ENCODE measurements around the gene CTBP2.

CTBP2 gene

DNA sequence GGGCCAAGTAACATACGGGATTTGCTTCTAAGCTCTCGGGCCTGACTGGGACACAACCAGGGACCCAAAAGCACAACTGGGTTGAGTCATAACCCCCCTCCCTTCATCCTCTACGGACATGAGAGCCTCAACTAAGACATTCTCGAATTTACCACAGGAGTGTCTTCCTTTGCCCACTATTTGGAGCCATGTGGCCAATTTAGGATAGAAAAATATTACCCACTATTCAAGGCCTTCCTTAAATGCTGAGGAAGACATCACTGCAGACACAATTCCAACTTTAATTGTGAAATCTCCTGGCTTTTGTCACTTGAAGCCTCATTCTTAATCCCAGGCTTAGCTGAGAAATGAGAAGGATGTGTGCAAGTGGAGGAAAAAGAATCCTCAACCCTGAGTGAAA is 11.8 kb downstream of the CTBP2 start:
- Histone ChIP-seq H3K4me2 (ENCODE audit: low read length) (peak overlapping the region; percentile 55), H3K4me3 (ENCODE audit: low read length) (no peak overlapping the region), H3K36me3 (ENCODE audit: insufficient read depth, low read length) (peaks cover 19% of the 10 kb centered on the region), H3K27me3 (ENCODE audit: control insufficient read depth, insufficient read depth, low read length) (no peaks in the 10 kb centered on the region), H3K9ac (ENCODE audit: low read depth, low read length) (peak overlapping the region; percentile 66), H3K9me3 (replicated peaks; ENCODE audit: low read length) (no peaks in the 10 kb centered on the region), H3K4me1 (ENCODE audit: control insufficient read depth, insufficient read depth, low read length) (peaks cover 64% of the 10 kb centered on the region)

DNA sequence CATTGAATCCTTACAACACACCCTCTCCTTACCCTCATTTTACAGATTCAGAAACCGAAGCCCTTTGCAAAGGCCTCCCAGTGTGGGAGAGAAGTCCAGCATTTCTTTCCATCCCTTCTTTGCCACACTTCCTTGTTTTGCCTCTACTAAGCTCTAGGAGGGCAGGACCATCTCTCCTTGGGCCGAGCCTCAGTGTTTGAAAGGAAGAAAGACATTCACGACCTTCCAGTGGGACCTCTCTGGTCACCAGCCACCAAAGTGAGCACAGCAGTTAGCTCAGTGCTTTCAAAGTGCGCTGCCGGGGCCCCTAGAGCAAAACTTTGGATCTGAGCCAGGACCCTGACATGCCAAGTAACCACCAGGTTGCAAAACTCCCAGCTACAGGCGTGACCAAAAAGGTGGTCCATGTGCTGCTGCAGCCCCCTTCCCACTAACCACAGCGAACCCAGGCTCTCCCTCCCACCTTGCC is 12.4 kb downstream of the CTBP2 start:
- H3K4me3 ChIP-seq (ENCODE audit: low read length) = no peak overlapping the region
- H3K9me3 ChIP-seq (replicated peaks; ENCODE audit: low read length) = no peaks in the 10 kb centered on the region
- H3K4me2 ChIP-seq (ENCODE audit: low read length) = peak overlapping the region; percentile 55
- peak overlapping the region; percentile 66 for H3K9ac ChIP-seq (ENCODE audit: low read depth, low read length)
- no peaks in the 10 kb centered on the region for H3K27me3 ChIP-seq (ENCODE audit: control insufficient read depth, insufficient read depth, low read length)
- peaks cover 19% of the 10 kb centered on the region for H3K36me3 ChIP-seq (ENCODE audit: insufficient read depth, low read length)
- peaks cover 59% of the 10 kb centered on the region for H3K4me1 ChIP-seq (ENCODE audit: control insufficient read depth, insufficient read depth, low read length)

DNA sequence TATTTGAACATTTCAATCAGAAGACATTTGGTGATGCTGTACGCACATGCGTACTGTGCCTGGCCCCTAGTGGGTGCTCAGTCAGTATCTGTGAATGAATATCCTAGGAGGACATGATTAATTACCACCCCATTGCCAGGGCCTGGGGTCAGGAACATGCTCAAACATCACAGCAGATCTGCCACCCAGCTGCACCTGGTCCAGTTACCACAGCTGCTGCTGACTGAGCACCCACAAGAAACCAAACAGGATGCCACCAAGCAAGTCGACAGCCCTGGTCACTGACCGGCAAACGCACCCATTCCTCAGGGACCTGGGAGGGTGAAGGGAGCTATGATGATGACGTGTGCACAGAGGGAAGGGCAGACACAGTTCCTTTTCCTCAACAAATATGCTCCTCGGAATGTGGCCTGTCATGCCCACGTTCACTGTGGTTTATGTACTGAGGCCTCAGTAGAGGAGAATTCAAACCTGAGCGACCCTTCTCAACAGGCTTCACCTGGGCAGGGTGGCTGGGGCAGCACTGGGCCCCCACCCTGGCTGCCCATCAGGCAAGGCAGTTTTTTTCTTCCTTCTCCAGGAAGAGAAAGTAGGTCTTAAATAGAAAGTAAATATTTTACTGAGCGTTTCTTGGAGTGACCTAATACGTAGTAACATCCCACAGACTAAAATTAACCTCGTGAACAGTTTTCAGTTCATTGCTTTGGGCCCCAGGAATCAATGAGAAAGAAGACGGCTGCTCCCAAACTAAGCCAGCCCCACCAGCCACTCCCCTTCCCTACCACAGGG is 13.4 kb downstream of the CTBP2 start:
- H3K27me3 ChIP-seq (ENCODE audit: control insufficient read depth, insufficient read depth, low read length) = no peaks in the 10 kb centered on the region
- no peaks in the 10 kb centered on the region for H3K9me3 ChIP-seq (replicated peaks; ENCODE audit: low read length)
- H3K4me2 ChIP-seq (ENCODE audit: low read length) = peak overlapping the region; percentile 55
- peak overlapping the region; percentile 66 for H3K9ac ChIP-seq (ENCODE audit: low read depth, low read length)
- H3K4me1 ChIP-seq (ENCODE audit: control insufficient read depth, insufficient read depth, low read length) = peaks cover 55% of the 10 kb centered on the region
- H3K4me3 ChIP-seq (ENCODE audit: low read length) = no peak overlapping the region
- H3K36me3 ChIP-seq (ENCODE audit: insufficient read depth, low read length) = peaks cover 19% of the 10 kb centered on the region

DNA sequence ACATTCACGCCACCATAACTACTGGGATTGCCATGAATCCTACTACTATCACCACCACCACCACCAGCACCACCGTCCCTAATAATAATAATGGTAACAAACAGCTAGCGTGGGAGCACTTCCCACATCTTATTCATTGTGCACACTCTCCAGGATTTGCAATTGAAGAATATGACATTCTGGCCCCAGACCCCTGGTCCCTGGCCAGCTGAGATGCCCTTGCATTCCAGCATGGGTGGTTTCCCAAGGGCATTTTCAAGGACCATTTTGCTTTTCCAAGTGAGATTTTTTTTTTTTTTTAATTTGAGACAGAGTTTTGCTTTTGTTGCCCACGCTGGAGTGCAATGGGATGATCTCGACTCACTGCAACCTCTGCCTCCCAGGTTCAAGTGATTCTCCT is 14.7 kb downstream of the CTBP2 start:
- Histone ChIP-seq H3K36me3 (ENCODE audit: insufficient read depth, low read length) (peaks cover 12% of the 10 kb centered on the region), H3K4me3 (ENCODE audit: low read length) (no peak overlapping the region), H3K9ac (ENCODE audit: low read depth, low read length) (no peak overlapping the region), H3K27me3 (ENCODE audit: control insufficient read depth, insufficient read depth, low read length) (no peaks in the 10 kb centered on the region), H3K4me1 (ENCODE audit: control insufficient read depth, insufficient read depth, low read length) (peaks cover 64% of the 10 kb centered on the region), H3K9me3 (replicated peaks; ENCODE audit: low read length) (no peaks in the 10 kb centered on the region), H3K4me2 (ENCODE audit: low read length) (no peak overlapping the region)

DNA sequence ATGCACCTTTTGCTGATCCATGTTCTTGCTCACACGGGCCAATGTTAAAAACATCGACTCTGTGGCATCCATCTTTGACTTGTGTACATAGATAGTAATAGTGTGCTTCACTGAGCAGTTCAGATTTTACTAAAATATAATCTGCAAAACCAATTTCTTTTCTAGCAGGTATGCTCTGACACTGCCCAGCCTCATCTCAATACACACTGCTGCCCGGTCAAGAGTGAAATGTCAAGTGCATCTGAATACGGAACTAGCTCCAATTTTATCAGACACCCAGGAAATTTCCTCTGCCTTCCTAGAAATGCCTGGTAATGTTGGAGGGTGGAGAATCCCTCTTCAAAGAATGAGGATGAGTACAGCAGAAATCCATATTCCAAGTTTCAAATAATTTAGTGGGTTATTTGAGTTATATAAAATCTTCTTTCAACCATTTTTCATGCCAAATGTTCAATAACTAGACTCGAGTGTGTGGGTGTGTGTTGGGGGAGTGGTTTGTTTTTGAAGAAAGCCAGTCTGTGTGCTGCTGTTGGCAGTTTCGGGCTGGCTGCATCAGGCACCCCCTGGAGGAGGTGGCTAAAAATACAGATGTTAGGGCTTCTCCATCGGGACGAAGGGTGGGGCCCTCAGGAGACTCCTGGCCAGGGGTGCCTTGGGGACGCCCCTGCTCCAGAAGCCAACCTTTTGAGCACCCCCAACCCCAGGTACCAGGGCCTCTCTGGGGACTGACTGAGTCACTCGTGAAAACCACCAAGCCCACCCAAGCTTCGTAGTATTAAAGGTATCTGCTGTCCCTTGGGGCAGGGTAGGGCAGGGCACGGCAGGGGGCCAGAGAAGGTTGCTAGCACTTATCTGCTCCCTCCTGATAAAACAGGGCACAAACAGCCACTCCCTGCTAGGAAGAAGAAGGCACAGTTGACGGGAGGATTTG is 15.4 kb downstream of the CTBP2 start:
- Histone ChIP-seq H3K4me3 (ENCODE audit: low read length) (no peak overlapping the region), H3K9me3 (replicated peaks; ENCODE audit: low read length) (no peaks in the 10 kb centered on the region), H3K9ac (ENCODE audit: low read depth, low read length) (no peak overlapping the region), H3K27me3 (ENCODE audit: control insufficient read depth, insufficient read depth, low read length) (no peaks in the 10 kb centered on the region), H3K36me3 (ENCODE audit: insufficient read depth, low read length) (peaks cover 11% of the 10 kb centered on the region), H3K4me2 (ENCODE audit: low read length) (peak overlapping the region; percentile 12), H3K4me1 (ENCODE audit: control insufficient read depth, insufficient read depth, low read length) (peaks cover 60% of the 10 kb centered on the region)

DNA sequence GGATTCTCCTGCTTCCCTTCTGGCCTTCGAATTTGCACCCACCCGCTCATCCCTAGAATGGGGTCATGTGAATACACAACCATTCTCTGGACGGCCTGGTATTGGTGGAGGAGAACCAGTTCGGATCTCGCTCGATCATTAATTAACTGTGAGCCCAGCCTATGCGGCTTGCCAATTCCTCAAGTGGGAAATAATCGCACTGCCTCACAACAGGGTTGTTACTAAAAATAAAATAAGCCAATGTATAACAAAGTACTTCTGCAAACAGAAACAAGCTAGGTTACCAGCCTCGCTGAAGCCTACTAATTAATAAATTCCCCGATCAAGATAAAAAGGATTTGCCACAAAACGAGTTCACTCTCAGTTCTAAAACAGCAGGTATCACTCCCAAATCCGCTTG is 16.2 kb downstream of the CTBP2 start:
- Histone ChIP-seq H3K4me3 (ENCODE audit: low read length) (no peak overlapping the region), H3K27me3 (ENCODE audit: control insufficient read depth, insufficient read depth, low read length) (no peaks in the 10 kb centered on the region), H3K9me3 (replicated peaks; ENCODE audit: low read length) (no peaks in the 10 kb centered on the region), H3K36me3 (ENCODE audit: insufficient read depth, low read length) (peaks cover 6% of the 10 kb centered on the region), H3K4me1 (ENCODE audit: control insufficient read depth, insufficient read depth, low read length) (peaks cover 53% of the 10 kb centered on the region), H3K9ac (ENCODE audit: low read depth, low read length) (no peak overlapping the region), H3K4me2 (ENCODE audit: low read length) (no peak overlapping the region)

DNA sequence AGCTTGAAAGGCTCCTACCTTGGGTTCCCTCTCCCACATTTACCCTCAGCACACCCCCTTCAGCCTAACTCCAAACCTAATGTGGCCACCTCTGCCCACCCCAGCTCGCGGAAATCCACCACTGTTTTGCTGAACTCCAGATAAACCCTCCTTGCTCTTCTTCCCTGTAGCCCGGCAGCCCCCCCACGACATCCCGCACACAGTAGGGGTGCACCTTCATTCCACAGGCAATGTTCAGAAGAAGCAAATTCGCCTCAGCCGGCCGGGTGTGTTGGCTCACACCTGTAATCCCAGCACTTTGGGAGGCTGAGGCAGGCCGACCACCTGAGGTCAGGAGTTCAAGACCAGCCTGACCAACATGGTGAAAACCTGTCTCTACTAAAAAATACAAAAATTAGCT is 17.4 kb downstream of the CTBP2 start:
- peaks cover 9% of the 10 kb centered on the region for H3K36me3 ChIP-seq (ENCODE audit: insufficient read depth, low read length)
- peaks cover 40% of the 10 kb centered on the region for H3K4me1 ChIP-seq (ENCODE audit: control insufficient read depth, insufficient read depth, low read length)
- no peak overlapping the region for H3K4me2 ChIP-seq (ENCODE audit: low read length)
- no peak overlapping the region for H3K9ac ChIP-seq (ENCODE audit: low read depth, low read length)
- no peaks in the 10 kb centered on the region for H3K9me3 ChIP-seq (replicated peaks; ENCODE audit: low read length)
- no peak overlapping the region for H3K4me3 ChIP-seq (ENCODE audit: low read length)
- H3K27me3 ChIP-seq (ENCODE audit: control insufficient read depth, insufficient read depth, low read length) = no peaks in the 10 kb centered on the region

DNA sequence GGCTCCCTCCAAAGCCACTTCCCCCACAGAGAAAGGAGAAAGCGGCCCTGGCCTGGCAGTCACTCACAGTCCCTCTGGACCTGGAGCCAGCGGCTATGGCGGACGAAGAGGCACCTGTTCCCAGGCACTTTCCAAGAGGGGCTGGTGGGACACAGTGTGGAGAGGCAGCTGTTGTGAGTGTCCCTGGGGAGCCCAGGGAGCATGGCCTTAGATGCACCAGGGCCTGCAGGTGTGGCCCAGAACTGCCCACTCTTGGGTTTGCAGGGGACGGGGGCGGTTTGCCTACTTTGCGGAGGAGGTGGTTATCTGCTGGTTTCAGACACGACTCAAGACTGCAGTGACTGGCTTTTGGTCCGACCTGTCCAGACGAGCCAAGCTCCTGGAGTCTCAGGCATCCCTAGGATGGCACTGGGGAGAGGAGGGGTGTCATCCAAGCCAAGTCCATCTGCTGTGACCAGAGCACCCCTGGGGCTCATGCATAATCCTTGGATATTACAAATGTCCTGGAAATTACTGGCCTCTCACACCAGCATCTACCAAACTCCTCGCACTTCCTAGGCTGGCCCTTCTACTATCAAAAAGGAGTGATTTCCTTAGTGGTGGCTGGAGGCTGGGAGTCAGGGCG is 18.4 kb downstream of the CTBP2 start:
- Histone ChIP-seq H3K4me1 (ENCODE audit: control insufficient read depth, insufficient read depth, low read length) (peaks cover 30% of the 10 kb centered on the region), H3K9me3 (replicated peaks; ENCODE audit: low read length) (no peaks in the 10 kb centered on the region), H3K4me3 (ENCODE audit: low read length) (no peak overlapping the region), H3K36me3 (ENCODE audit: insufficient read depth, low read length) (peaks cover 17% of the 10 kb centered on the region), H3K9ac (ENCODE audit: low read depth, low read length) (no peak overlapping the region), H3K27me3 (ENCODE audit: control insufficient read depth, insufficient read depth, low read length) (no peaks in the 10 kb centered on the region), H3K4me2 (ENCODE audit: low read length) (no peak overlapping the region)

DNA sequence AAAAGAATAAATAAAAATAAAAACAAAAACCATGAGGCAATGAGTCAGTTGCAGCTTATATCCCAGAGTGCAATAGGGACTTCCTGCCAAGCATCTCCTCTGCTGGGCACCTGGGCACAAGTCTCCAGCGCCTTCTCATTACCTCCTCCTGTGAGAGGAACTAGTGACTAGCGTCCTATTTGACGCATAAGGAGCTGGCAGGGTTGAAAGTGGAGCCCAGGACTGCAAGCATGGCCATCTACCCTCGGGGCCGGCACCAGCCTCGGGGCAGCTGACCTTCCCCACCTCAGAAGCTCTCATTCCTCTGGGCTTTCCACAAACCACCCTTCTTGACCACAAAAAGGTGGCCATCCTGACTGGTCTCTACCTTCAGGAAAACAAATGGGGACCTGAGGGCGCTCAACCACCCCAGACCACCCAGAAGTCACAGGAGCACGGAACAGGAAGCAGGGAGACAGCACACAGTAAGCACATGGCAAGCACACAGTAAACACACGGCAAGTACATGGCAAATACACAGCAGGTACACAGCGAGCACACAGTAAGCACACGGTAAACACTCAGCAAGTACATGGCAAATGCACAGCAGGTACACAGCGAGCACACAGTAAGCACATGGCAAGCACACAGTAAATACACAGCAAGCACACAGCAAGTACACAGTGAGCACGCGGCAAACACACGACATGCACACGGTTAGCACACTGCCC is 19.1 kb downstream of the CTBP2 start:
- no peak overlapping the region for H3K4me3 ChIP-seq (ENCODE audit: low read length)
- H3K4me1 ChIP-seq (ENCODE audit: control insufficient read depth, insufficient read depth, low read length) = peaks cover 24% of the 10 kb centered on the region
- H3K27me3 ChIP-seq (ENCODE audit: control insufficient read depth, insufficient read depth, low read length) = no peaks in the 10 kb centered on the region
- H3K9me3 ChIP-seq (replicated peaks; ENCODE audit: low read length) = no peaks in the 10 kb centered on the region
- no peak overlapping the region for H3K4me2 ChIP-seq (ENCODE audit: low read length)
- no peak overlapping the region for H3K9ac ChIP-seq (ENCODE audit: low read depth, low read length)
- peaks cover 24% of the 10 kb centered on the region for H3K36me3 ChIP-seq (ENCODE audit: insufficient read depth, low read length)

DNA sequence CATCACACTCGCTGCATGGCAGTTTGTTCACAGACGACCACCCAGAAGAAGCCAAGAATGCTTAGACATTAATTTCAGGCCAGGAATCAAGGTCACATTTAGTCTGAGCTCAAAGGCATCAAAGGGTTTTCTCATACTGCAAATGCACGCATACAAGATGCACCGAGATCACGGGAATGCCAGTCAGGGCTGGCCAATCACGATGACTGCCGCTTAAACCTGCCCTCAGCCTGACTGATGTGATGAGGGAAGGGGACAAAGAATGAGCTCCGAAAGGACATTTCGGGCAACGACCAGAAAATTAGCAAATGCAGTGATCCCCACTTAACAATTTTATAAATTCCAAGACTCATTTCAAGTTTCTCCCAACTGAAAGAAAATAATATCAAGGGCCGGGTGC is 20.2 kb downstream of the CTBP2 start:
- H3K36me3 ChIP-seq (ENCODE audit: insufficient read depth, low read length) = peaks cover 31% of the 10 kb centered on the region
- H3K9ac ChIP-seq (ENCODE audit: low read depth, low read length) = no peak overlapping the region
- H3K9me3 ChIP-seq (replicated peaks; ENCODE audit: low read length) = no peaks in the 10 kb centered on the region
- H3K4me2 ChIP-seq (ENCODE audit: low read length) = no peak overlapping the region
- H3K27me3 ChIP-seq (ENCODE audit: control insufficient read depth, insufficient read depth, low read length) = no peaks in the 10 kb centered on the region
- no peak overlapping the region for H3K4me3 ChIP-seq (ENCODE audit: low read length)
- H3K4me1 ChIP-seq (ENCODE audit: control insufficient read depth, insufficient read depth, low read length) = peaks cover 20% of the 10 kb centered on the region
